Activated B cell treated with CpG ODN at 0.5 μM for 24 hours (primary cell): ENCODE measurements around the gene KDM4C. TPM values are rescaled to one million over a fixed set of nuclear protein-coding genes. Genes with fewer than 3 reads are reported as not detected.
A peak's percentile ranks its signal among the peaks of the same experiment; 100 is the strongest.
"Not testable (repeated sequence)": the region's sequence is repeated elsewhere in the genome, so short reads cannot be mapped to it uniquely, and the experiment has no call there.

Experiments
- ATAC-seq: fragments of 200-7000 bp; cut with Tn5 transposase; one replicate; pipeline ENCODE4 v1.10.0; 2021; ENCODE audit warnings: low read depth, mild to moderate bottlenecking, moderate library complexity
- CTCF ChIA-PET: fragments of 350-600 bp; sonication (Branson Sonifier 250); formaldehyde crosslinking; loops from one replicate; lab custom pipeline; 2021; ENCODE audit warnings: antibody characterized with exemption; lab: Charles Lee
- POLR2A ChIA-PET: fragments of 350-600 bp; sonication (Branson Sonifier 250); formaldehyde crosslinking; loops from one replicate; lab custom pipeline; 2021; ENCODE audit warnings: antibody characterized with exemption; lab: Charles Lee
- DNase-seq: peaks from one replicate; pipeline ENCODE4 v3.0.0; 2022
- H3K27ac Mint-ChIP-seq: one replicate; pipeline ENCODE4 v1.8.0; 2020; ENCODE audit warnings: mixed read lengths
- H3K27me3 Mint-ChIP-seq: one replicate; pipeline ENCODE4 v1.8.0; 2021; ENCODE audit warnings: mixed read lengths
- H3K36me3 Mint-ChIP-seq: one replicate; pipeline ENCODE4 v1.8.0; 2021; ENCODE audit warnings: low read depth, mixed read lengths
- H3K4me1 Mint-ChIP-seq: one replicate; pipeline ENCODE4 v1.8.0; 2021; ENCODE audit warnings: mixed read lengths
- H3K4me3 Mint-ChIP-seq: one replicate; pipeline ENCODE4 v1.8.0; 2020; ENCODE audit warnings: mild to moderate bottlenecking, mixed read lengths
- H3K9me3 Mint-ChIP-seq: one replicate; pipeline ENCODE4 v1.8.0; 2020; ENCODE audit warnings: mixed read lengths
- intact Hi-C: fragments of 100-400 bp; cut with micrococcal nuclease; formaldehyde crosslinking; loops from one replicate; pipeline ENCODE4 v1.15.1; 2024
- total RNA-seq: library from RNA; stranded (reverse); gene quantifications from 2 replicates; pipeline ENCODE4 v1.2.3, GENCODE V29; 2022
- TF ChIP-seq, protein P1 (sequence below): fragments of 200-600 bp; IDR thresholded peaks from one replicate; pipeline ENCODE4 v1.8.0; 2022; ENCODE audit warnings: antibody characterized with exemption, mild to moderate bottlenecking

KDM4C gene
- total RNA-seq, 1 donor from 2014 or later: 113 TPM

DNA sequence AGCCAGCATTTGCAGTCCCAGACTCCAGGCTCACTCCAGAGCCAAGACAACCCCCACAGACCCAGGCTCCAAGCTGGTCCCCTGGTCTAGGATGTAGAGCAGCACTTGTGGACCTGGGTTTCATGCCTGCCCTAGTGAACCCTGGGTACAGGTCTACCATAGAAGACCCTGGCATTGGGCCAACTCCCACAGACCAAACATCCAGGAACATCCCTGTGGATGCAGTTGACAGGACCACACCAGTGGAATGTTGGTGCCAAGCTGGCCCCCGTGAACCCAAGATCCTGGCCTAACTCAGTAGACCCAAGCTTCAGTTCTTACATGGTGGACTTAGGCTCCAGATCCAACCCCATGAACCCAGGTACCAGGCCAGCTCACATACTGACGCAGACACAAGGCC lies 250.6 kb downstream of the KDM4C start:
- Mint-ChIP-seq H3K9me3 (peaks cover 2% of the 10 kb centered on the region), H3K4me3 (no peak overlapping the region), H3K36me3 (peaks cover 71% of the 10 kb centered on the region), H3K27ac (no peak overlapping the region), H3K27me3 (no peaks in the 10 kb centered on the region), H3K4me1 (peaks cover 6% of the 10 kb centered on the region)
- ChIA-PET CTCF (no interaction called here), POLR2A (no interaction called here)
- intact Hi-C loops: no loop called here
- no peak for DNase-seq
- TF ChIP-seq, protein P1, sequence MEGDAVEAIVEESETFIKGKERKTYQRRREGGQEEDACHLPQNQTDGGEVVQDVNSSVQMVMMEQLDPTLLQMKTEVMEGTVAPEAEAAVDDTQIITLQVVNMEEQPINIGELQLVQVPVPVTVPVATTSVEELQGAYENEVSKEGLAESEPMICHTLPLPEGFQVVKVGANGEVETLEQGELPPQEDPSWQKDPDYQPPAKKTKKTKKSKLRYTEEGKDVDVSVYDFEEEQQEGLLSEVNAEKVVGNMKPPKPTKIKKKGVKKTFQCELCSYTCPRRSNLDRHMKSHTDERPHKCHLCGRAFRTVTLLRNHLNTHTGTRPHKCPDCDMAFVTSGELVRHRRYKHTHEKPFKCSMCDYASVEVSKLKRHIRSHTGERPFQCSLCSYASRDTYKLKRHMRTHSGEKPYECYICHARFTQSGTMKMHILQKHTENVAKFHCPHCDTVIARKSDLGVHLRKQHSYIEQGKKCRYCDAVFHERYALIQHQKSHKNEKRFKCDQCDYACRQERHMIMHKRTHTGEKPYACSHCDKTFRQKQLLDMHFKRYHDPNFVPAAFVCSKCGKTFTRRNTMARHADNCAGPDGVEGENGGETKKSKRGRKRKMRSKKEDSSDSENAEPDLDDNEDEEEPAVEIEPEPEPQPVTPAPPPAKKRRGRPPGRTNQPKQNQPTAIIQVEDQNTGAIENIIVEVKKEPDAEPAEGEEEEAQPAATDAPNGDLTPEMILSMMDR: no peak
- no peak for ATAC-seq

DNA sequence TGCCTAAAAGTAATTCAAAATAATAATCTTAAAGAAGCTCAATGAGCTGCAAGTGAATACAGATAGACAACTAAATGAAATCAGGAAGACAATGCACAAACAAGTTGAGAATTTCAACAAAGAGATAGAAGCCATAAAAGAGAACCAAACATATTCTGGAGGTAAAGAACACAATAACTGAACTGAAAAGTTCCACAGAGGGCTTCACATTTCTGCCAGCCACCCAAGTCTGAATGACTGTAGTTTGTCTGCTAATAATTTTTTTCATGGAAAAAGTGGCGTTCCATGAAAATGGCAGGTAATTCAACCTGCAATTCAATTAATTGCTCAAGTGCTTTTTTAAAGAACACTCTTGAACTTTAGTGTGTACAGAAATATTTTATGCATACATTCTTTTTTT lies 251.3 kb downstream of the KDM4C start:
- H3K4me1 Mint-ChIP-seq: peaks cover 6% of the 10 kb centered on the region
- ChIA-PET POLR2A (no interaction called here), CTCF (no interaction called here)
- TF ChIP-seq, protein P1: no peak
- DNase-seq (no peak), ATAC-seq (no peak)
- peaks cover 72% of the 10 kb centered on the region for H3K36me3 Mint-ChIP-seq
- no peak overlapping the region for H3K27ac Mint-ChIP-seq
- no peaks in the 10 kb centered on the region for H3K27me3 Mint-ChIP-seq
- no peak overlapping the region for H3K4me3 Mint-ChIP-seq
- intact Hi-C loops: no loop called here
- peaks cover 2% of the 10 kb centered on the region for H3K9me3 Mint-ChIP-seq

DNA sequence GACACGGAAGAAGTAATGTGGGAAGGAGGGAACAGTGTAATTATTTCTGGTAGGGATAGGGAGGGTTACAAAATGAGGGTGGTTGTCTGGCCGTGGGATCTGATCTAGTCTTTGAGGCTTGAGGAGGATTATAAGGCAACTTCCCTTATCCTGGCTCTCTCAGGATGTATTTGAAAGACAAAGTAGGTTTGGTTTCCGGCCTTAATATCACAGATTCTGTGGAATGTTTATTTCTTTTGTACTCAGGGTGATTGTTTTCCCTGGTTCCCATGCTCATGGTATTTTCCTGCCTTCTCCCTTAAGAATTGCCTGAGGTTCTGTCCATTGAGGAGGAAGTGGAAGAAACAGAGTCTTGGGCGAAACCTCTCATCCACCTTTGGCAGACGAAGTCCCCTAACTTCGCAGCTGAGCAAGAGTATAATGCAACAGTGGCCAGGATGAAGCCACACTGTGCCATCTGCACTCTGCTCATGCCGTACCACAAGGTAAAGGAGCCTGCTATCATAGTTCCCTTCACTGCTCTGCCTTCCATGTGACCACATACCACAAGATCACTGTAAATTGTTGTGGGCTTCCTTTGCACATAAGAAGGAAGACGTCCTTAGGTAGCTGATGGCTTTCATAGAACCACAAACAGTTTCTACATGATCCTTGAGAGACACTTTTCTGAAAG lies 253.8 kb downstream of the KDM4C start:
- H3K4me3 Mint-ChIP-seq: no peak overlapping the region
- intact Hi-C loops: no loop called here
- ChIA-PET CTCF (interaction anchor here (1.0 kb wide), 1 partner anchor 17 kb away, joined by 3 read pairs; no protein-coding TSS in a partner anchor), POLR2A (no interaction called here)
- peaks cover 6% of the 10 kb centered on the region for H3K4me1 Mint-ChIP-seq
- peaks cover 2% of the 10 kb centered on the region for H3K9me3 Mint-ChIP-seq
- peak overlapping the region; percentile 50 for H3K27ac Mint-ChIP-seq
- H3K27me3 Mint-ChIP-seq: no peaks in the 10 kb centered on the region
- no peak for ATAC-seq
- DNase-seq: no peak
- peaks cover 73% of the 10 kb centered on the region for H3K36me3 Mint-ChIP-seq
- TF ChIP-seq, protein P1: no peak

GRCh38 chr9:7027996-7028395 lies 270.2 kb downstream of the KDM4C start:
- peaks cover 3% of the 10 kb centered on the region for H3K9me3 Mint-ChIP-seq
- intact Hi-C loops: no loop called here
- ATAC-seq: no peak
- TF ChIP-seq, protein P1: no peak
- no peak for DNase-seq
- H3K36me3 Mint-ChIP-seq: peaks cover 71% of the 10 kb centered on the region
- ChIA-PET CTCF (no interaction called here), POLR2A (no interaction called here)
- H3K4me3 Mint-ChIP-seq: no peak overlapping the region
- no peaks in the 10 kb centered on the region for H3K27me3 Mint-ChIP-seq
- H3K4me1 Mint-ChIP-seq: no peaks in the 10 kb centered on the region
- H3K27ac Mint-ChIP-seq: no peak overlapping the region

GRCh38 chr9:7028591-7028990 lies 270.8 kb downstream of the KDM4C start:
- Mint-ChIP-seq H3K36me3 (peaks cover 71% of the 10 kb centered on the region), H3K4me1 (no peaks in the 10 kb centered on the region), H3K9me3 (peaks cover 3% of the 10 kb centered on the region), H3K4me3 (no peak overlapping the region), H3K27me3 (no peaks in the 10 kb centered on the region), H3K27ac (no peak overlapping the region)
- DNase-seq (no peak), ATAC-seq (no peak)
- TF ChIP-seq, protein P1: no peak
- intact Hi-C loops: no loop called here
- POLR2A ChIA-PET: no interaction called here
- CTCF ChIA-PET: no interaction called here

DNA sequence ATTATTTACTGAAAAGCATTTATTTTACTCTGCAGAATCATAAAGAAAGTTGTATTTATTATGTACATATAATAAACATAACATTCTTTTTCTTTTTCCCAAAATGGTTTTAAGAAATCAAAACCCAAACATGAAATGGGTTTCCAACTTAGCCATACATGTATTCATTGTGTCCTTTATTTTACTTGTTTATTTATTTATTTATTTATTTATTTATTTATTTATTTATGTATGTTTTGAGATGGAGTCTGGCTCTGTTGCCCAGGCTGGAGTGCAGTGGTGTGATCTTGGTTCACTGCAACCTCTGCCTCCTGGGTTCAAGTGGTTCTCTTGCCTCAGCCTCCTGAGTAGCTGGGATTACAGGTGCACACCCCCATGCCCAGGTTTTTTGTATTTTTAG lies 273.2 kb downstream of the KDM4C start:
- CTCF ChIA-PET, ATAC-seq: not testable (repeated sequence)

More for the DNA sequence above, 273.2 kb downstream of the KDM4C start:
- peaks cover 73% of the 10 kb centered on the region for H3K36me3 Mint-ChIP-seq
- H3K4me3 Mint-ChIP-seq, H3K9me3 Mint-ChIP-seq, POLR2A ChIA-PET, H3K27ac Mint-ChIP-seq, intact Hi-C loops, DNase-seq, H3K4me1 Mint-ChIP-seq, H3K27me3 Mint-ChIP-seq: not testable (repeated sequence)
